KMS-11 (cell line): ENCODE data around the gene ALDH6A1.
A peak's percentile ranks its signal among the peaks of the same experiment; 100 is the strongest.
"Not testable (repeated sequence)": the region's sequence is repeated elsewhere in the genome, so short reads cannot be mapped to it uniquely, and the experiment has no call there.

ENCODE experiments used
- H2AFZ ChIP-seq: fragments of 200-600 bp; sonication (generic); 2 replicates; pipeline ENCODE4 v1.6.1; 2016; ENCODE audit warnings: antibody characterized with exemption, mixed run types, low read depth
- H3K27ac ChIP-seq: fragments of 200-600 bp; sonication (generic); 2 replicates; pipeline ENCODE4 v1.6.1; 2016; ENCODE audit warnings: mild to moderate bottlenecking, mixed run types
- H3K27me3 ChIP-seq: fragments of 200-600 bp; sonication (generic); 2 replicates; pipeline ENCODE4 v1.6.1; 2017; ENCODE audit warnings: mild to moderate bottlenecking, low read depth, mixed run types, moderate library complexity; ENCODE audit not compliant: insufficient read depth
- H3K36me3 ChIP-seq: fragments of 200-600 bp; sonication (generic); 2 replicates; pipeline ENCODE4 v1.6.1; 2017; ENCODE audit warnings: mild to moderate bottlenecking, mixed run types; ENCODE audit not compliant: insufficient read depth
- H3K4me1 ChIP-seq: fragments of 200-600 bp; sonication (generic); 2 replicates; pipeline ENCODE4 v1.6.1; 2016; ENCODE audit warnings: mild to moderate bottlenecking, low read depth, mixed run types; ENCODE audit not compliant: poor library complexity, severe bottlenecking
- H3K4me2 ChIP-seq: fragments of 200-600 bp; sonication (generic); 2 replicates; pipeline ENCODE4 v1.7.0; 2016; ENCODE audit warnings: mild to moderate bottlenecking, mixed run types
- H3K4me3 ChIP-seq: fragments of 200-600 bp; sonication (generic); IDR thresholded peaks from 2 replicates; pipeline ENCODE4 v1.6.1; 2017; ENCODE audit warnings: low read depth, low read length, mixed read lengths; ENCODE audit not compliant: insufficient read depth
- H3K79me2 ChIP-seq: fragments of 200-600 bp; sonication (generic); 2 replicates; pipeline ENCODE4 v1.6.1; 2016; ENCODE audit warnings: low read depth, mixed run types; ENCODE audit not compliant: insufficient read depth
- H3K9ac ChIP-seq: fragments of 200-600 bp; sonication (generic); 2 replicates; pipeline ENCODE4 v1.6.1; 2016; ENCODE audit warnings: mild to moderate bottlenecking, mixed run types
- H4K20me1 ChIP-seq: fragments of 200-600 bp; sonication (generic); 2 replicates; pipeline ENCODE4 v1.6.1; 2016; ENCODE audit warnings: mild to moderate bottlenecking, mixed run types; ENCODE audit not compliant: insufficient read depth
- TF ChIP-seq, protein P1 (sequence below): fragments of 200-600 bp; sonication (generic); conservative IDR thresholded peaks from 2 replicates; pipeline ENCODE4 v1.6.1; 2017; ENCODE audit warnings: low read depth, mild to moderate bottlenecking, antibody characterized with exemption, low read length, moderate library complexity, mixed read lengths

Gene ALDH6A1

DNA sequence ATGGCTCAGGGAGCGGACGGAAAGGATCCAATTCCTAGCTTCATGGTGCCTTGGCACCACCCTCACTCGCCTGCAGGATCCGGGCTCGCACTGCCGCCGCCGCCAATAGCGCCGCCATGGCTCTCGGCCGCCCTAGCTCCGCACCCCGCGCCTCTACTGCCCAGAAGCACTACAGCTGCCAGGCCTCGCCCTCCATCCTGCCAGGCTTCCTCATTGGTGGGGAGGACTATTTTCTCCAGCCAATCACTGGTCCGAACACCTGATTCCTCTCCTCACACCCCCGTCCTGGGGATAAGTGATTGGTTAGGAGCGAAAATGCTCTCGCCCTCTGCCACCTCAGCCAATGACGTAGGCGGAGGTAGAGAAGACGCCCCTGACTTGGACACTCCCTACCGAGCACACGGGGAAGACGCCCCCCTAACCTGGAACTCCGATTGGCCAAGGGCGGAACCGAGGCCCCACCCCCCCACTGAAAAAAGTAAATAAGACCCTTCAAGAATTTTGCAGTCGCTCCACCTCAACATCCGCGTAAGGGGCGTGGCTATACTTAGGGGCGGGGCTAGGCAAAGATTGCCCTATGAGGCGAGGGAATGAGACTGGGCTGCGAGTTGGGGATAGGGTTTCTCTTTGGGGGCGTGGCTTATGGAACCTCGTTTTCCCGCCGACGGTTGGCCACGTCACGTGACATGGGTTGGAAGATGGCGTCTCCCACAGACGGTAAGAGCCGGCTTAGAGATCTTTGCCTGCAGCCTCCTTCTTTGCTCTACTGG lies at the start of gene ALDH6A1, which contains the start of gene LIN52:
TSS of gene ALDH6A1 (minus strand) at position 177 of the 770 bp plus-strand sequence. CDS start at position 118, 59 bp downstream.
TSS of gene LIN52 (plus strand) at position 680 of the 770 bp plus-strand sequence. CDS start at position 699, 19 bp downstream.
- peak within 1 kb of the TSS; percentile 84 for H3K27ac ChIP-seq
- peaks cover 15% of the 10 kb centered on the region for H3K4me1 ChIP-seq
- peak within 1 kb of the TSS; percentile 83 for H3K9ac ChIP-seq
- TF ChIP-seq, protein P1, sequence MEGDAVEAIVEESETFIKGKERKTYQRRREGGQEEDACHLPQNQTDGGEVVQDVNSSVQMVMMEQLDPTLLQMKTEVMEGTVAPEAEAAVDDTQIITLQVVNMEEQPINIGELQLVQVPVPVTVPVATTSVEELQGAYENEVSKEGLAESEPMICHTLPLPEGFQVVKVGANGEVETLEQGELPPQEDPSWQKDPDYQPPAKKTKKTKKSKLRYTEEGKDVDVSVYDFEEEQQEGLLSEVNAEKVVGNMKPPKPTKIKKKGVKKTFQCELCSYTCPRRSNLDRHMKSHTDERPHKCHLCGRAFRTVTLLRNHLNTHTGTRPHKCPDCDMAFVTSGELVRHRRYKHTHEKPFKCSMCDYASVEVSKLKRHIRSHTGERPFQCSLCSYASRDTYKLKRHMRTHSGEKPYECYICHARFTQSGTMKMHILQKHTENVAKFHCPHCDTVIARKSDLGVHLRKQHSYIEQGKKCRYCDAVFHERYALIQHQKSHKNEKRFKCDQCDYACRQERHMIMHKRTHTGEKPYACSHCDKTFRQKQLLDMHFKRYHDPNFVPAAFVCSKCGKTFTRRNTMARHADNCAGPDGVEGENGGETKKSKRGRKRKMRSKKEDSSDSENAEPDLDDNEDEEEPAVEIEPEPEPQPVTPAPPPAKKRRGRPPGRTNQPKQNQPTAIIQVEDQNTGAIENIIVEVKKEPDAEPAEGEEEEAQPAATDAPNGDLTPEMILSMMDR = no peak
- no peak within 1 kb of the TSS for H3K4me3 ChIP-seq
- no peaks in the 10 kb centered on the region for H3K36me3 ChIP-seq
- peak within 1 kb of the TSS; percentile 69 for H2AFZ ChIP-seq
- peak within 1 kb of the TSS; percentile 95 for H3K4me2 ChIP-seq
- H4K20me1 ChIP-seq = no peaks in the 10 kb centered on the region
- peaks cover 13% of the 10 kb centered on the region; the same call in 1 of the 2 replicates for H3K79me2 ChIP-seq
- H3K27me3 ChIP-seq = no peaks in the 10 kb centered on the region

DNA sequence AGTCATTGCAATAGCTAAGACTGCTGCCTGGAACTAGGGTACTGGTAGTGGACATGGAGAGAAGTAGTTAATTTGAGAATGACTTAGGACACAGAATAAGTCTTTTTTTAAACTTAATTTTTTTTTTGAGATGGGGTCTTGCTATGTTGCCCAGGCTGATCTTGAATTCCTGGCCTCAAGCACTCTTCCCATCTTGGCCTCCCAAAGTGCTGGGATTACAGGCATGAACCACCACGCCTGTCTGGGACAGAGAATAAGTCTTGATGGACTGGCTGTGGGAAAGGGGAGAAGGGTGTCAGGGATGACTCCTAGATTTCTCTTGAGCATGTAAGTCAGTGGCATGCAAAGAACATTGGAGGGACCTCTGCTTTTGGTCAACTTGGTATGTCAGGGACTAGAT lies 43.4 kb upstream of the ALDH6A1 start:
- Histone ChIP-seq H3K9ac (no peak overlapping the region), H3K27me3 (no peaks in the 10 kb centered on the region), H3K36me3 (no peaks in the 10 kb centered on the region), H3K27ac (no peak overlapping the region), H3K4me1 (no peaks in the 10 kb centered on the region), H3K79me2 (no peaks in the 10 kb centered on the region), H2AFZ (no peak overlapping the region), H3K4me2 (no peak overlapping the region), H4K20me1 (no peaks in the 10 kb centered on the region), H3K4me3 (no peak overlapping the region)
- TF ChIP-seq, protein P1 = no peak

DNA sequence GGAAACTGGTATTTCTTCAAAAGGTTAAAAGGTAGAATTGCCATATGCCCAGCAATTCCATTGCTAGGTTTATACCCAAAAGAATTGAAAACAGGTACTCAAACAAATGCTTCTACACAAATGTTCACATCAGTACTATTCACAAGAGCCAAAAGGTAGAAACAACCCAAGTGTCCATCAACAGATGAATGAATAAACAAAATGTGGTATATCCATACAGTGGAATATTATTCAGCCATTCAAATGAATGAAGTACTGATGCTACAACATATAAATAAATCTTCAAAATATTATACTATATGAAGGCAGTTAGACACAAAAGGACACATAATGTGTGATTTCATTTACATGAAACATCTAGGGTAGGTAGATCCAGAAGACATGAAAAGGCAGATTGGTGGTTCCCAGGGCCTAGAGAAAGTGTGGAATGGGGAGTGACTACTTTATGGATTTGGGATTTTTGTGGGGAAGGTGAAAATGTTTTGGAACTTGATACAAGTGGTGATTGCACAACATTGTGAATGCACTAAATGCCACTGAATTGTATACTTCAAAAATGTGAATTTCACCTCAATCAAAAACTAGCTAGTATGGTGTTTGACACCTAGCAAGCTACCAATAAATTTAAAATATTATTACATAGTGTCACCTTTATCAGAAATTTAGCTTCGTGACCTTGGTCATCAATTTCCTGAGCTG lies 42.2 kb upstream of the ALDH6A1 start:
- no peak overlapping the region for H2AFZ ChIP-seq
- no peak overlapping the region for H3K4me2 ChIP-seq
- H4K20me1 ChIP-seq = no peaks in the 10 kb centered on the region
- H3K79me2 ChIP-seq = no peaks in the 10 kb centered on the region
- H3K4me3 ChIP-seq = no peak overlapping the region
- no peak overlapping the region for H3K9ac ChIP-seq
- no peaks in the 10 kb centered on the region for H3K27me3 ChIP-seq
- no peaks in the 10 kb centered on the region for H3K36me3 ChIP-seq
- TF ChIP-seq, protein P1 = no peak
- no peak overlapping the region for H3K27ac ChIP-seq
- H3K4me1 ChIP-seq = no peaks in the 10 kb centered on the region

DNA sequence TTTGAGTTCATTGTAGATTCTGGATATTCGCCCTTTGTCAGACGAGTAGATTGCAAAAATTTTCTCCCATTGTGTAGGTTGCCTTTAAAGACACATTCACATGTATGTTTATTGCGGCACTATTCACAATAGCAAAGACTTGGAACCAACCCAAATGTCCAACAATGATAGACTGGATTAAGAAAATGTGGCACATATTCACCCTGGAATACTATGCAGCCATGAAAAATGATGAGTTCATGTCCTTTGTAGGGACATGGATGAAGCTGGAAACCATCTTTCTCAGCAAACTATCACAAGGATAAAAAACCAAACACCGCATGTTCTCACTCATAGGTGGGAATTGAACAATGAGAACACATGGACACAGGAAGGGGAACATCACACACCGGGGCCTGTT lies 41.2 kb upstream of the ALDH6A1 start:
- H3K4me2 ChIP-seq, H3K27me3 ChIP-seq, H4K20me1 ChIP-seq, H3K4me3 ChIP-seq, H3K36me3 ChIP-seq, H3K79me2 ChIP-seq, H2AFZ ChIP-seq, H3K4me1 ChIP-seq, H3K27ac ChIP-seq, H3K9ac ChIP-seq: not testable (repeated sequence)
